ENCODE measurements around the gene AP4M1. TPM values are rescaled to one million over a fixed set of nuclear protein-coding genes. Genes with fewer than 3 reads are reported as not detected.

Gene AP4M1
- total and polyA plus RNA-seq, 2 experiments from 2014 or later, result 17.4 to 22.8 TPM

- DNase-seq (ENCODE audit: low spot score), result no peak
- Histone ChIP-seq H3K4me1 (ENCODE audit: insufficient read depth) (no peaks in the 10 kb centered on the region), H3K79me2 (peaks cover 23% of the 10 kb centered on the region), H3K4me3 (no peak overlapping the region), H3K9me3 (ENCODE audit: low read depth) (peaks cover 47% of the 10 kb centered on the region), H3K4me2 (no peak overlapping the region), H2AFZ (no peak overlapping the region), H4K20me1 (ENCODE audit: insufficient read depth, poor library complexity, severe bottlenecking) (no peaks in the 10 kb centered on the region), H3K36me3 (replicated peaks; ENCODE audit: insufficient read depth, low read depth) (peaks cover 39% of the 10 kb centered on the region), H3K27ac (no peak overlapping the region), H3K27me3 (no peaks in the 10 kb centered on the region), H3K9me2 (replicated peaks; ENCODE audit: insufficient read depth) (no peaks in the 10 kb centered on the region)
- WGBS (ENCODE audit: low lambda C conversion rate, missing lambda C conversion rate), result 99% methylated on average over 5 of the region's 5 CpGs
- TF ChIP-seq EZH2 (IDR thresholded peaks at IDR 0.05; ENCODE audit: borderline replicate concordance) (no peak), EZH2phosphoT487 (IDR thresholded peaks at IDR 0.05; ENCODE audit: low read depth, severe bottlenecking, unreplicated experiment) (no peak), CTCF (IDR thresholded peaks at IDR 0.05; ENCODE audit: poor library complexity) (no peak)
Measured at GRCh38 chr7:100069991-100070390, 31.5 kb upstream of the AP4M1 start.

GRCh38 chr7:100071018-100071723 lies 30.3 kb upstream of the AP4M1 start:
- no peak for TF ChIP-seq CTCF (IDR thresholded peaks at IDR 0.05; ENCODE audit: poor library complexity)
- TF ChIP-seq EZH2 (IDR thresholded peaks at IDR 0.05; ENCODE audit: borderline replicate concordance), result no peak
- no peak for TF ChIP-seq EZH2phosphoT487 (IDR thresholded peaks at IDR 0.05; ENCODE audit: low read depth, severe bottlenecking, unreplicated experiment)
- Histone ChIP-seq H3K9me2 (replicated peaks; ENCODE audit: insufficient read depth) (no peaks in the 10 kb centered on the region), H3K27me3 (no peaks in the 10 kb centered on the region), H3K4me2 (no peak overlapping the region), H2AFZ (no peak overlapping the region), H3K36me3 (replicated peaks; ENCODE audit: insufficient read depth, low read depth) (peaks cover 45% of the 10 kb centered on the region), H3K79me2 (peaks cover 35% of the 10 kb centered on the region), H3K4me3 (no peak overlapping the region), H3K9me3 (ENCODE audit: low read depth) (peaks cover 47% of the 10 kb centered on the region), H3K4me1 (ENCODE audit: insufficient read depth) (no peaks in the 10 kb centered on the region), H4K20me1 (ENCODE audit: insufficient read depth, poor library complexity, severe bottlenecking) (no peaks in the 10 kb centered on the region), H3K27ac (no peak overlapping the region)
- DNase-seq (ENCODE audit: low spot score), result no peak
- WGBS (ENCODE audit: low lambda C conversion rate, missing lambda C conversion rate), result over 99% methylated on average over 11 of the region's 11 CpGs

DNA sequence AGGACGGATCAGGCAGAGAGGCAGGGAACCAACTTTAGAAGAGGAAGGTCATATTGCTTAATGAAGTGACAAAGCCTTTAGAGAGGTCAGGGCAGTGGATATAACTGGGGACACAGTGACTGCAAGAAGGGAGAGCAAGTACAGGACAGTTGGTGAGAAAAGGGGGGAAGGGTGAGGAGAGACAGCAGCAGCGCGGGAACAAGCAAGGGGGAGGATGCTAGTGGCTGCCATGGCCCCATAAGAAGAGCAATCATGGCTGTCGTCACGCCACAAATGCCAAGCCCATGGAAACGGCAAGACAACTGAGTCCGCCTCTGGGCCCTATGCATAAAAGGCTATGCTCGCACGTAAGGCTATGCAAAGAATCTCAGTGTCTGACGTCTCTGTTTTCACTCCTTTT lies 29.0 kb upstream of the AP4M1 start:
- WGBS (ENCODE audit: low lambda C conversion rate, missing lambda C conversion rate), result 98% methylated on average over 10 of the region's 10 CpGs
- DNase-seq (ENCODE audit: low spot score), result no peak

More for the DNA sequence above, 29.0 kb upstream of the AP4M1 start:
- Histone ChIP-seq H3K4me2 (no peak overlapping the region), H4K20me1 (ENCODE audit: insufficient read depth, poor library complexity, severe bottlenecking) (no peaks in the 10 kb centered on the region), H3K27ac (no peak overlapping the region), H3K79me2 (peaks cover 48% of the 10 kb centered on the region), H3K9me3 (ENCODE audit: low read depth) (peaks cover 47% of the 10 kb centered on the region), H3K36me3 (replicated peaks; ENCODE audit: insufficient read depth, low read depth) (peaks cover 54% of the 10 kb centered on the region), H3K4me1 (ENCODE audit: insufficient read depth) (peaks cover 2% of the 10 kb centered on the region), H3K27me3 (no peaks in the 10 kb centered on the region), H2AFZ (no peak overlapping the region), H3K4me3 (no peak overlapping the region), H3K9me2 (replicated peaks; ENCODE audit: insufficient read depth) (no peaks in the 10 kb centered on the region)
- no peak for TF ChIP-seq EZH2 (IDR thresholded peaks at IDR 0.05; ENCODE audit: borderline replicate concordance)
- no peak for TF ChIP-seq EZH2phosphoT487 (IDR thresholded peaks at IDR 0.05; ENCODE audit: low read depth, severe bottlenecking, unreplicated experiment)
- no peak for TF ChIP-seq CTCF (IDR thresholded peaks at IDR 0.05; ENCODE audit: poor library complexity)
